GM23338 (cell line): ENCODE data around the gene DDX60. TPM values are rescaled to one million over a fixed set of nuclear protein-coding genes. Genes with fewer than 3 reads are reported as not detected.

ENCODE experiments used
- ATAC-seq: fragments of 200-7000 bp; cut with Tn5 transposase; 3 replicates; pipeline ENCODE4 v1.9.1; 2020
- DNase-seq: peaks from one replicate; pipeline ENCODE4 v3.0.0-alpha.2; 2015; ENCODE audit warnings: low spot score
- H2AFZ ChIP-seq: fragments of 200-600 bp; sonication (generic); 2 replicates; pipeline ENCODE4 v1.8.0; 2016; ENCODE audit warnings: antibody characterized with exemption, mild to moderate bottlenecking, moderate library complexity
- H3F3A ChIP-seq: fragments of 200-600 bp; sonication (generic); replicated peaks from 2 replicates; pipeline ENCODE4 v1.8.0; 2017; ENCODE audit warnings: antibody characterized with exemption, mixed run types, low read depth
- H3K27ac ChIP-seq: fragments of 200-600 bp; sonication (generic); 2 replicates; pipeline ENCODE4 v1.6.1; 2016; ENCODE audit warnings: low read depth
- H3K27me3 ChIP-seq: fragments of 200-600 bp; sonication (generic); 2 replicates; pipeline ENCODE4 v1.8.0; 2016; ENCODE audit warnings: mild to moderate bottlenecking, mixed run types, moderate library complexity; ENCODE audit not compliant: insufficient read depth
- H3K36me3 ChIP-seq: fragments of 200-600 bp; sonication (generic); 2 replicates; pipeline ENCODE4 v1.8.0; 2016; ENCODE audit warnings: mild to moderate bottlenecking; ENCODE audit not compliant: insufficient read depth
- H3K4me1 ChIP-seq: fragments of 200-600 bp; sonication (generic); 2 replicates; pipeline ENCODE4 v1.8.0; 2016; ENCODE audit warnings: mild to moderate bottlenecking, moderate library complexity; ENCODE audit not compliant: insufficient read depth
- H3K4me2 ChIP-seq: fragments of 200-600 bp; sonication (generic); 2 replicates; pipeline ENCODE4 v1.7.1; 2017; ENCODE audit warnings: mixed run types
- H3K4me3 ChIP-seq: fragments of 200-600 bp; sonication (generic); 2 replicates; pipeline ENCODE4 v1.6.1; 2016; ENCODE audit warnings: mixed run types
- H3K79me2 ChIP-seq: fragments of 200-600 bp; sonication (generic); replicated peaks from 2 replicates; pipeline ENCODE4 v1.8.0; 2017; ENCODE audit warnings: mild to moderate bottlenecking; ENCODE audit not compliant: insufficient read depth
- H3K9me2 ChIP-seq: fragments of 200-600 bp; sonication (generic); 2 replicates; pipeline ENCODE4 v1.8.0; 2017; ENCODE audit not compliant: insufficient read depth
- H4K20me1 ChIP-seq: fragments of 200-600 bp; sonication (generic); replicated peaks from 2 replicates; pipeline ENCODE4 v1.8.0; 2017; ENCODE audit warnings: mild to moderate bottlenecking; ENCODE audit not compliant: insufficient read depth
- H3K27ac Mint-ChIP-seq: 2 replicates; pipeline ENCODE4 v1.8.0; 2020; ENCODE audit warnings: inconsistent platforms, mild to moderate bottlenecking, moderate library complexity, mixed read lengths
- H3K27me3 Mint-ChIP-seq: 3 replicates; pipeline ENCODE4 v1.8.0; 2022; ENCODE audit warnings: low read depth, mild to moderate bottlenecking, moderate library complexity, mixed read lengths, inconsistent platforms; ENCODE audit not compliant: insufficient read depth, poor library complexity
- H3K36me3 Mint-ChIP-seq: 3 replicates; pipeline ENCODE4 v1.8.0; 2021; ENCODE audit warnings: low read depth, mild to moderate bottlenecking, inconsistent platforms, moderate library complexity, mixed read lengths
- H3K4me1 Mint-ChIP-seq: 3 replicates; pipeline ENCODE4 v1.8.0; 2020; ENCODE audit warnings: mild to moderate bottlenecking, inconsistent platforms, mixed read lengths
- H3K4me3 Mint-ChIP-seq: 3 replicates; pipeline ENCODE4 v1.8.0; 2021; ENCODE audit warnings: moderate library complexity, mild to moderate bottlenecking, inconsistent platforms, mixed read lengths
- H3K9me3 Mint-ChIP-seq: 3 replicates; pipeline ENCODE4 v1.8.0; 2020; ENCODE audit warnings: moderate library complexity, mild to moderate bottlenecking, inconsistent platforms, mixed read lengths
- CREB1 ChIP-seq: fragments of 250-450 bp; sonication (Bioruptor Pico); IDR thresholded peaks from 2 replicates; pipeline ENCODE4 v1.5.0; 2020; ENCODE audit warnings: low read depth, mild to moderate bottlenecking, moderate library complexity
- EZH2 ChIP-seq: fragments of 200-600 bp; sonication (generic); IDR thresholded peaks from one replicate; pipeline ENCODE4 v1.8.0; 2017; ENCODE audit warnings: antibody characterized with exemption, mild to moderate bottlenecking, low read depth; ENCODE audit not compliant: unreplicated experiment
- EZH2phosphoT487 ChIP-seq: fragments of 200-600 bp; sonication (generic); IDR thresholded peaks from one replicate; pipeline ENCODE4 v1.8.1; 2018; ENCODE audit warnings: antibody characterized with exemption; ENCODE audit not compliant: unreplicated experiment
- JUNB ChIP-seq: IDR thresholded peaks from one replicate; pipeline ENCODE4 v1.6.1; 2016; ENCODE audit warnings: antibody characterized with exemption; ENCODE audit not compliant: unreplicated experiment
- NANOG ChIP-seq: IDR thresholded peaks from 2 replicates; pipeline ENCODE4 v1.6.1; 2016; ENCODE audit warnings: antibody characterized with exemption, borderline replicate concordance
- POLR2AphosphoS5 ChIP-seq: IDR thresholded peaks from 2 replicates; pipeline ENCODE4 v1.6.1; 2016; ENCODE audit warnings: antibody characterized with exemption, low read depth
- STAT1 ChIP-seq: IDR thresholded peaks from one replicate; pipeline ENCODE4 v1.6.1; 2016; ENCODE audit warnings: antibody characterized with exemption; ENCODE audit not compliant: unreplicated experiment
- ZNF114 ChIP-seq: fragments of 250-450 bp; sonication (Bioruptor Pico); IDR thresholded peaks from 2 replicates; pipeline ENCODE4 v1.5.0; 2020; ENCODE audit warnings: mild to moderate bottlenecking, moderate library complexity
- ZNF331 ChIP-seq: fragments of 250-450 bp; sonication (Bioruptor Pico); IDR thresholded peaks from 2 replicates; pipeline ENCODE4 v1.5.0; 2020; ENCODE audit warnings: low read depth, mild to moderate bottlenecking, moderate library complexity
- polyA plus RNA-seq: library from polyadenylated mRNA; unstranded; fragments of >200 nt; fragmentation: Nextera tagmentation; extraction: Ambion mirVana; gene quantifications from 2 replicates; pipeline ENCODE4 v1.2.1, GENCODE V29; 2016
- total RNA-seq: library from RNA; depleted of rRNA; stranded (reverse); fragments of >200 nt; shearing (Covaris generic); gene quantifications from 2 replicates; pipeline ENCODE4 v1.2.3, GENCODE V29; 2014
- TF ChIP-seq, protein P1 (sequence below): IDR thresholded peaks from one replicate; pipeline ENCODE4 v1.6.1; 2018; ENCODE audit warnings: antibody characterized with exemption; ENCODE audit not compliant: unreplicated experiment
- TF ChIP-seq, protein P2 (sequence below): fragments of 250-450 bp; sonication (Bioruptor Pico); IDR thresholded peaks from 2 replicates; pipeline ENCODE4 v1.5.0; 2020; ENCODE audit warnings: mild to moderate bottlenecking, moderate library complexity

DDX60 gene
- total and polyA plus RNA-seq, 2 experiments from 2014 or later = 1.0 to 1.4 TPM

- TF ChIP-seq STAT1 (no peak), EZH2phosphoT487 (no peak), NANOG (no peak), JUNB (no peak), ZNF331 (CRISPR knock-in tag) (no peak), EZH2 (no peak)
- TF ChIP-seq, protein P1, sequence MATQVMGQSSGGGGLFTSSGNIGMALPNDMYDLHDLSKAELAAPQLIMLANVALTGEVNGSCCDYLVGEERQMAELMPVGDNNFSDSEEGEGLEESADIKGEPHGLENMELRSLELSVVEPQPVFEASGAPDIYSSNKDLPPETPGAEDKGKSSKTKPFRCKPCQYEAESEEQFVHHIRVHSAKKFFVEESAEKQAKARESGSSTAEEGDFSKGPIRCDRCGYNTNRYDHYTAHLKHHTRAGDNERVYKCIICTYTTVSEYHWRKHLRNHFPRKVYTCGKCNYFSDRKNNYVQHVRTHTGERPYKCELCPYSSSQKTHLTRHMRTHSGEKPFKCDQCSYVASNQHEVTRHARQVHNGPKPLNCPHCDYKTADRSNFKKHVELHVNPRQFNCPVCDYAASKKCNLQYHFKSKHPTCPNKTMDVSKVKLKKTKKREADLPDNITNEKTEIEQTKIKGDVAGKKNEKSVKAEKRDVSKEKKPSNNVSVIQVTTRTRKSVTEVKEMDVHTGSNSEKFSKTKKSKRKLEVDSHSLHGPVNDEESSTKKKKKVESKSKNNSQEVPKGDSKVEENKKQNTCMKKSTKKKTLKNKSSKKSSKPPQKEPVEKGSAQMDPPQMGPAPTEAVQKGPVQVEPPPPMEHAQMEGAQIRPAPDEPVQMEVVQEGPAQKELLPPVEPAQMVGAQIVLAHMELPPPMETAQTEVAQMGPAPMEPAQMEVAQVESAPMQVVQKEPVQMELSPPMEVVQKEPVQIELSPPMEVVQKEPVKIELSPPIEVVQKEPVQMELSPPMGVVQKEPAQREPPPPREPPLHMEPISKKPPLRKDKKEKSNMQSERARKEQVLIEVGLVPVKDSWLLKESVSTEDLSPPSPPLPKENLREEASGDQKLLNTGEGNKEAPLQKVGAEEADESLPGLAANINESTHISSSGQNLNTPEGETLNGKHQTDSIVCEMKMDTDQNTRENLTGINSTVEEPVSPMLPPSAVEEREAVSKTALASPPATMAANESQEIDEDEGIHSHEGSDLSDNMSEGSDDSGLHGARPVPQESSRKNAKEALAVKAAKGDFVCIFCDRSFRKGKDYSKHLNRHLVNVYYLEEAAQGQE = no peak
Observed at GRCh38 chr4:168197926-168198325, 120.6 kb downstream of the DDX60 start (continued).

- no peaks in the 10 kb centered on the region for H4K20me1 ChIP-seq
- H3K4me1 ChIP-seq = no peaks in the 10 kb centered on the region
- H3K4me2 ChIP-seq = no peak overlapping the region
- no peaks in the 10 kb centered on the region for H3K27me3 ChIP-seq
- Mint-ChIP-seq H3K27ac (no peak overlapping the region), H3K4me1 (no peaks in the 10 kb centered on the region), H3K36me3 (no peaks in the 10 kb centered on the region), H3K4me3 (no peak overlapping the region), H3K9me3 (no peaks in the 10 kb centered on the region; the same call in 2 of the 3 replicates), H3K27me3 (no peaks in the 10 kb centered on the region)
- no peaks in the 10 kb centered on the region for H3K79me2 ChIP-seq
- no peak overlapping the region for H3K4me3 ChIP-seq
- H3K36me3 ChIP-seq = no peaks in the 10 kb centered on the region
- no peak overlapping the region for H3K27ac ChIP-seq
- ATAC-seq = no peak
- no peaks in the 10 kb centered on the region for H3F3A ChIP-seq
- no peak for DNase-seq
- no peak overlapping the region for H2AFZ ChIP-seq
- 0 out of 2 replicates have a peak, but pooled peaks cover 7% of the 10 kb centered on the region for H3K9me2 ChIP-seq
- TF ChIP-seq CREB1 (CRISPR knock-in tag) = no peak
- no peak for TF ChIP-seq JUNB
- TF ChIP-seq, protein P2, sequence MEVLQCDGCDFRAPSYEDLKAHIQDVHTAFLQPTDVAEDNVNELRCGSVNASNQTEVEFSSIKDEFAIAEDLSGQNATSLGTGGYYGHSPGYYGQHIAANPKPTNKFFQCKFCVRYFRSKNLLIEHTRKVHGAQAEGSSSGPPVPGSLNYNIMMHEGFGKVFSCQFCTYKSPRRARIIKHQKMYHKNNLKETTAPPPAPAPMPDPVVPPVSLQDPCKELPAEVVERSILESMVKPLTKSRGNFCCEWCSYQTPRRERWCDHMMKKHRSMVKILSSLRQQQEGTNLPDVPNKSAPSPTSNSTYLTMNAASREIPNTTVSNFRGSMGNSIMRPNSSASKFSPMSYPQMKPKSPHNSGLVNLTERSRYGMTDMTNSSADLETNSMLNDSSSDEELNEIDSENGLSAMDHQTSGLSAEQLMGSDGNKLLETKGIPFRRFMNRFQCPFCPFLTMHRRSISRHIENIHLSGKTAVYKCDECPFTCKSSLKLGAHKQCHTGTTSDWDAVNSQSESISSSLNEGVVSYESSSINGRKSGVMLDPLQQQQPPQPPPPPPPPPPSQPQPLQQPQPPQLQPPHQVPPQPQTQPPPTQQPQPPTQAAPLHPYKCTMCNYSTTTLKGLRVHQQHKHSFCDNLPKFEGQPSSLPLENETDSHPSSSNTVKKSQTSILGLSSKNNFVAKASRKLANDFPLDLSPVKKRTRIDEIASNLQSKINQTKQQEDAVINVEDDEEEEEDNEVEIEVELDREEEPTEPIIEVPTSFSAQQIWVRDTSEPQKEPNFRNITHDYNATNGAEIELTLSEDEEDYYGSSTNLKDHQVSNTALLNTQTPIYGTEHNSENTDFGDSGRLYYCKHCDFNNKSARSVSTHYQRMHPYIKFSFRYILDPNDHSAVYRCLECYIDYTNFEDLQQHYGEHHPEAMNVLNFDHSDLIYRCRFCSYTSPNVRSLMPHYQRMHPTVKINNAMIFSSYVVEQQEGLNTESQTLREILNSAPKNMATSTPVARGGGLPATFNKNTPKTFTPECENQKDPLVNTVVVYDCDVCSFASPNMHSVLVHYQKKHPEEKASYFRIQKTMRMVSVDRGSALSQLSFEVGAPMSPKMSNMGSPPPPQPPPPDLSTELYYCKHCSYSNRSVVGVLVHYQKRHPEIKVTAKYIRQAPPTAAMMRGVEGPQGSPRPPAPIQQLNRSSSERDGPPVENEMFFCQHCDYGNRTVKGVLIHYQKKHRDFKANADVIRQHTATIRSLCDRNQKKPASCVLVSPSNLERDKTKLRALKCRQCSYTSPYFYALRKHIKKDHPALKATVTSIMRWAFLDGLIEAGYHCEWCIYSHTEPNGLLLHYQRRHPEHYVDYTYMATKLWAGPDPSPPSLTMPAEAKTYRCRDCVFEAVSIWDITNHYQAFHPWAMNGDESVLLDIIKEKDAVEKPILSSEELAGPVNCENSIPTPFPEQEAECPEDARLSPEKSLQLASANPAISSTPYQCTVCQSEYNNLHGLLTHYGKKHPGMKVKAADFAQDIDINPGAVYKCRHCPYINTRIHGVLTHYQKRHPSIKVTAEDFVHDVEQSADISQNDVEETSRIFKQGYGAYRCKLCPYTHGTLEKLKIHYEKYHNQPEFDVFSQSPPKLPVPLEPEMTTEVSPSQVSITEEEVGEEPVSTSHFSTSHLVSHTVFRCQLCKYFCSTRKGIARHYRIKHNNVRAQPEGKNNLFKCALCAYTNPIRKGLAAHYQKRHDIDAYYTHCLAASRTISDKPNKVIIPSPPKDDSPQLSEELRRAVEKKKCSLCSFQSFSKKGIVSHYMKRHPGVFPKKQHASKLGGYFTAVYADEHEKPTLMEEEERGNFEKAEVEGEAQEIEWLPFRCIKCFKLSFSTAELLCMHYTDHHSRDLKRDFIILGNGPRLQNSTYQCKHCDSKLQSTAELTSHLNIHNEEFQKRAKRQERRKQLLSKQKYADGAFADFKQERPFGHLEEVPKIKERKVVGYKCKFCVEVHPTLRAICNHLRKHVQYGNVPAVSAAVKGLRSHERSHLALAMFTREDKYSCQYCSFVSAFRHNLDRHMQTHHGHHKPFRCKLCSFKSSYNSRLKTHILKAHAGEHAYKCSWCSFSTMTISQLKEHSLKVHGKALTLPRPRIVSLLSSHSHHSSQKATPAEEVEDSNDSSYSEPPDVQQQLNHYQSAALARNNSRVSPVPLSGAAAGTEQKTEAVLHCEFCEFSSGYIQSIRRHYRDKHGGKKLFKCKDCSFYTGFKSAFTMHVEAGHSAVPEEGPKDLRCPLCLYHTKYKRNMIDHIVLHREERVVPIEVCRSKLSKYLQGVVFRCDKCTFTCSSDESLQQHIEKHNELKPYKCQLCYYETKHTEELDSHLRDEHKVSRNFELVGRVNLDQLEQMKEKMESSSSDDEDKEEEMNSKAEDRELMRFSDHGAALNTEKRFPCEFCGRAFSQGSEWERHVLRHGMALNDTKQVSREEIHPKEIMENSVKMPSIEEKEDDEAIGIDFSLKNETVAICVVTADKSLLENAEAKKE (CRISPR knock-in tag) = no peak
- no peak for TF ChIP-seq POLR2AphosphoS5
- TF ChIP-seq EZH2phosphoT487 = no peak
- TF ChIP-seq STAT1 = no peak
- TF ChIP-seq EZH2 = no peak
- TF ChIP-seq, protein P1 = no peak
- TF ChIP-seq ZNF114 (CRISPR knock-in tag) = no peak
- no peak for TF ChIP-seq NANOG
- TF ChIP-seq ZNF331 (CRISPR knock-in tag) = no peak
Observed at GRCh38 chr4:168188754-168189153, 129.8 kb downstream of the DDX60 start.
